ENCODE measurements around the gene MRFAP1L1. TPM values are rescaled to one million over a fixed set of nuclear protein-coding genes. Genes with fewer than 3 reads are reported as not detected.

Gene MRFAP1L1
- total and polyA plus RNA-seq, 10 of the 15 experiments (the other 5 are each of a cell fraction or from before 2014, with no cell fraction given): 30.6 to 85.1 (median 52.9) TPM

GRCh38 chr4:6709230-6710114 is at the start of gene MRFAP1L1 (continued):
- TF ChIP-seq PAX8 (IDR thresholded peaks at IDR 0.05) (no peak), GABPA (IDR thresholded peaks at IDR 0.05; ENCODE audit: low read depth) (no peak), NKRF (conservative IDR thresholded peaks at IDR 0.05) (peak; percentile 48; the same call in 1 of the 2 replicates), POU2F2 (IDR thresholded peaks at IDR 0.05; ENCODE audit: borderline replicate concordance, low read depth, low read length) (peak; percentile 75; the same call in 2 of the 3 replicates), CHD2 (IDR thresholded peaks at IDR 0.05; ENCODE audit: borderline replicate concordance, low read depth, low read length) (no peak), MYC (IDR thresholded peaks at IDR 0.05; ENCODE audit: insufficient read depth, insufficient read length, insufficient replicate concordance, low read length, severe bottlenecking) (no peak), ZNF274 (IDR thresholded peaks at IDR 0.05; ENCODE audit: insufficient read depth, insufficient read length) (no peak), BCL11A (IDR thresholded peaks at IDR 0.05; ENCODE audit: low read depth, low read length) (no peak), TCF3 (IDR thresholded peaks at IDR 0.05; ENCODE audit: borderline replicate concordance, insufficient read depth, low read depth, low read length) (no peak), SIN3A (IDR thresholded peaks at IDR 0.05; ENCODE audit: low read depth, low read length) (0 out of 2 replicates have a peak, but pooled peaks have one; percentile 32), EZH2 (IDR thresholded peaks at IDR 0.05; ENCODE audit: borderline replicate concordance, control insufficient read depth, low read depth, low read length) (no peak), TAF1 (IDR thresholded peaks at IDR 0.05; ENCODE audit: borderline replicate concordance, low read depth, low read length) (peak; percentile 75), SMAD1 (IDR thresholded peaks at IDR 0.05; ENCODE audit: low read depth, partially characterized antibody) (peak; percentile 34)

Data from GM12878 (cell line).